Retinal pigment epithelial cell (primary cell): ENCODE data around the gene ZNF638.
"Not testable (repeated sequence)": the region's sequence is repeated elsewhere in the genome, so short reads cannot be mapped to it uniquely, and the experiment has no call there.

ENCODE experiments used
- DNase-seq: peaks from one replicate; pipeline ENCODE4 v3.0.0-alpha.2; 2010; ENCODE audit warnings: low read depth
- H3K4me3 ChIP-seq: 2 replicates; pipeline ENCODE4 v1.5.1; 2011; ENCODE audit warnings: mild to moderate bottlenecking, low read length, control low read depth, moderate library complexity
- TF ChIP-seq, protein P1 (sequence below): conservative IDR thresholded peaks from 2 replicates; pipeline ENCODE4 v1.5.1; 2011; ENCODE audit warnings: low read depth, low read length, control low read depth, inconsistent platforms

The ZNF638 gene

DNA sequence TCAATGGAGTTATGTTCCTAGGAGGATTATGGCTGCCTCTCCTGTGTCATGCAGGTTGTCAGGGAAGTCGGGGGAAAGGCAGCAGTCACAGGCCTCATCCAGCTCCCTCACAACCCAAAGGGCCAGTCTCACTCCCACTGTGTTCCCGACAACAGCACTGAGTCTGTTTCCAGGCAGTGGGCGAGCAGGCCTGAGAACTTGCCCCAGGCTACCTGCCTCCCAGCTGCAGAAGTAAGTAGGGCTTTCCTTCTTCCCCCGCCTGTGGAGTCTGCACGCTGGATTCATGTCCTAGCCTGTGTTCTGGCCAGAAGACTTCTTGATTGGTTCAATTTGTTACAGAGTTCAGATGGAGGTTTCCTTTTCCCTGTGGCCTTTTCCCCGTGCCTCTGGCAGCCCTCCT, 8.2 kb upstream of the ZNF638 start:
- DNase-seq: no peak
- no peak overlapping the region for H3K4me3 ChIP-seq
- TF ChIP-seq, protein P1, sequence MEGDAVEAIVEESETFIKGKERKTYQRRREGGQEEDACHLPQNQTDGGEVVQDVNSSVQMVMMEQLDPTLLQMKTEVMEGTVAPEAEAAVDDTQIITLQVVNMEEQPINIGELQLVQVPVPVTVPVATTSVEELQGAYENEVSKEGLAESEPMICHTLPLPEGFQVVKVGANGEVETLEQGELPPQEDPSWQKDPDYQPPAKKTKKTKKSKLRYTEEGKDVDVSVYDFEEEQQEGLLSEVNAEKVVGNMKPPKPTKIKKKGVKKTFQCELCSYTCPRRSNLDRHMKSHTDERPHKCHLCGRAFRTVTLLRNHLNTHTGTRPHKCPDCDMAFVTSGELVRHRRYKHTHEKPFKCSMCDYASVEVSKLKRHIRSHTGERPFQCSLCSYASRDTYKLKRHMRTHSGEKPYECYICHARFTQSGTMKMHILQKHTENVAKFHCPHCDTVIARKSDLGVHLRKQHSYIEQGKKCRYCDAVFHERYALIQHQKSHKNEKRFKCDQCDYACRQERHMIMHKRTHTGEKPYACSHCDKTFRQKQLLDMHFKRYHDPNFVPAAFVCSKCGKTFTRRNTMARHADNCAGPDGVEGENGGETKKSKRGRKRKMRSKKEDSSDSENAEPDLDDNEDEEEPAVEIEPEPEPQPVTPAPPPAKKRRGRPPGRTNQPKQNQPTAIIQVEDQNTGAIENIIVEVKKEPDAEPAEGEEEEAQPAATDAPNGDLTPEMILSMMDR: no peak

DNA sequence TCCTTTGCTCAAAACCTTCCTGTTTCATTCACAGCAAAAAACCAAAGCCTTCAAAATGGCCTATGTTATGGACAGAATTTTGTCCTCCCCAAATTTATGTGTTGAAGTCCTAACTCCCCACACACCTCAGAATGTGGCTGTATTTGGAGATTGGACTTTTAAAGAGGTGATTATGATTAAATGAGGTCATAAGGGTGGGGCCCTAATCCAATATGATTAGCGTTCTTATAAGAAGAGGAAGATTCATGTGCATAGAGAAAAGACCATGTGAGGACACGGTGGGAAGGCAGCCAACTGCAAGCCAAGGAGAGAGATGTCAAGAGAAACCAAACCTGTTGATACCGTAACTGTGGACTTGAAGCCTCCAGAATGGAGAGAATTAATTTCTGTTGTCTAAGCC, 4.6 kb upstream of the ZNF638 start:
- DNase-seq: no peak
- TF ChIP-seq, protein P1: no peak
- H3K4me3 ChIP-seq: no peak overlapping the region

DNA sequence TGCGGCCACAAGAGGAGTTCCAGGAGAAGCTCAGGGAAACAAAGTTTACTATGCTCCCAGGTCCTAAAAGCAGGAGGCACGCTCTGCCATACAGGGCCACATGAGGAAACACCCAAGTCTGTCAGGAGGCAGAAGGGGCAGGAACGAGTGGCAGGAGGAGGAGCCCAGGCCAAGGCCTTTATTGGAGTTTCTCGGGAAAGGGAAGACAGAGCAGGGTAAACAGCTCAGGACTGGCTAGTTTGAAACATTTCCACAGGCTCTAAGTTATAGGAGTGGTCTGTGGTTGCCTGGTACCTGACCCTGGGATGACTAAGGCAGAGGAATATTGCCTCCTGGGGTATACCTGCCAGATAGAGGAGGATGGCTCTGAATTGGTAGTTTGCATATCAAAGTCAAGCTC, 3.7 kb upstream of the ZNF638 start:
- no peak overlapping the region for H3K4me3 ChIP-seq
- DNase-seq: no peak
- TF ChIP-seq, protein P1: no peak

DNA sequence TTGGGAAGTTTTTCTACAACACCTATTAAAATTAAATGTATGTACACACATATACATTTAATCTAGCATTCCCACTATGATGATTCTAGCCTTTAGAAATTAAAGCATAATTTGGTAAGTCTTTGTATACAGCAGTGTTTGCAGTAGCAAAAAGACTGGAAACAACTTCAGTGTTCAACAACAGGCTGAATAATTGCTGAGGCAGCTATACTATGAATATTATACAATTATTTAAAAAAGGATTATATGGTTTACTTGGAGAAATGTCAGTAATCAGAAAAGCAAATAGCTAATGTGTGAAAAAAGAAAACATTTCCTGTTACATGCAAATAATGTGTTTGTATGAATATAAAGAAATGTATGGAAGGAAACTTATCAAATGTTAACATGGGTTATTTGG, 1.4 kb upstream of the ZNF638 start:
- TF ChIP-seq, protein P1: no peak
- no peak overlapping the region for H3K4me3 ChIP-seq
- no peak for DNase-seq

DNA sequence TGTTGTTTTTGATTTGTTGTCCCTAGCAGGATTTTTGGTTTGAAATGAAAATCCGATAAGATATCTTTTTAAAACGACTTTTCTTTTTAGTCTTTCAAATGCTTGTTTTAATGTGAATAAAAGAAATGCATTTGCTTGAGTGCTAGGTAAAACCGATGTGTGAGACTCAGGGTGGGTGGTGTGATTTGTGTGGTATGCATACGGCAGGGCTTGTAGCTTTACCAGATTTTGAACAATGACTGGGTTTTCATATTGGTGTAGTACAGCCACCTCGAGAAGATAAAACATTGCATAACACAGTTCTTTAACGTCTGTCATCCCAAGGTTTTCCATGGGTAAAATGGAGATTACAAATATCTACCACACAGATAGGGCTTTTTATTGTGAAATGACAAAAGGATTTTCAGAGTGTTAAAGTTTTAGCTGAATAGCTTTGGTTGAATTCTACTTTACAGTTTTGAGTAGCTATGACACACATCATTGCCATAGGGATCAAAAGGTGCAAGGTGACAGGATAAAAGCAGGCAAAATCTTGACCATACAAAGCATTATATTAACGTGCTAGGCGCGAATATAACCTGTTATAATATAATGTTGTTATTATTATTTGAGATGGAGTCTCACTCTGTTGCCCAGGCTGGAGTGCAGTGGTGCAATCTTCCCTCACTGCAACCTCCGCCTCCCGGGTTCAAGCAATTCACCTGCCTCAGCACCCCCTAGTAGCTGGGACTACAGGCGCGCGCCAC, 824 bp upstream of the ZNF638 start:
- no peak for DNase-seq
- H3K4me3 ChIP-seq: no peak overlapping the region
- TF ChIP-seq, protein P1: no peak

DNA sequence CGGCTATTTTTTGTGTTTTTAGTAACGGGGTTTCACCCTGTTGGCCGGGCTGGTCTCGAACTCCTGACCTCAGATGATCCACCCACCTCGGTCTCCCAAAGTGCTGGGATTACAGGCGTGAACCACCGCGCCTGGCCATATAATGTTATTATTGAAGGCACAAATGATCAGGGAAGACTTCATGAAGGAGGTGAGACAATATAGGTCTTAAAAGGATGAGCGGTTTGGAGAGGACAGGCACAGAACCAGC, 326 bp upstream of the ZNF638 start:
- H3K4me3 ChIP-seq: peak overlapping the region; percentile 29
- DNase-seq: not testable (repeated sequence)

DNA sequence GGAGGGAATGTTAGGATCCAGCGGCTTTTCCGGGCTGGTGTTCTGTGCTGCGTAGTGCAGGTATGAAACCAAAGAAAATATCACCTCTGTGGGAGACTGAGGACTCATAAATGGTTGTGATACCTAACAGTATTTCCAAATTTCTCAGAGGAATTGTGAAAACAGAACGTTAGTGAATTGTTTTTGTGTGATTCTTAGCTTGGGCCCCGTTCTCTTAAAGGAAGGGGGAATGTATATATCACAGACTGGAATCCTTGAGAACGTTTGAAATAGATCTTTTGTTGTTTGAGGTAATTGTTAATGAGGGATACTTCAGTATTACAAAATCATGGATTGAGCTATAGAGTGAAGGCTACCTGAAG, 834 bp downstream of the ZNF638 start:
- H3K4me3 ChIP-seq: peak overlapping the region; percentile 91
- DNase-seq: no peak
- TF ChIP-seq, protein P1: no peak

DNA sequence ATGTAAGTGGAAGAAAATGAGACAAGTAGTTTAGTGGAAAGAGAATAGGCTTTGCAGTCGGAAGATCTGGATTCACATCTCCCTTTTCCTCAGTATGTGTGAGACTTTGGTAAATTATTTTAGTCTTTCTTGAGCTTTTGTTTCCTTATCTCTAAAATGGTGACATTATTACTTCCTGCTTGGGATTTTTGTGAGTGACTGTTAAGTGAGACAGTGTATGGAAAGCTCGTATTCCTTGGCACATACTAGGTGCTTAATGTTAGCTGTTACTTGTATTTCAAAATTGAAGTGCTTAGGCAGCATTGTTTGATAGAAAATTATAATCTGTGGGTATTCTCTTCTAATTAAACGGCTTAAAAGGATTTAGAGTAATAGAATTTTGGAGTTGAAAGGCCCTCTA, 2.0 kb downstream of the ZNF638 start:
- TF ChIP-seq, protein P1: no peak
- DNase-seq: no peak
- H3K4me3 ChIP-seq: peak overlapping the region; percentile 91
